GM21447 (cell line): Measurements from ENCODE around the gene C1QTNF2.
"Not testable (repeated sequence)": the region's sequence is repeated elsewhere in the genome, so short reads cannot be mapped to it uniquely, and the experiment has no call there.

Experiments used
- ATAC-seq: cut with Tn5 transposase; IDR thresholded peaks from one replicate; pipeline ENCODE4 v1.9.1; 2021; ENCODE audit not compliant: unreplicated experiment

The C1QTNF2 gene

DNA sequence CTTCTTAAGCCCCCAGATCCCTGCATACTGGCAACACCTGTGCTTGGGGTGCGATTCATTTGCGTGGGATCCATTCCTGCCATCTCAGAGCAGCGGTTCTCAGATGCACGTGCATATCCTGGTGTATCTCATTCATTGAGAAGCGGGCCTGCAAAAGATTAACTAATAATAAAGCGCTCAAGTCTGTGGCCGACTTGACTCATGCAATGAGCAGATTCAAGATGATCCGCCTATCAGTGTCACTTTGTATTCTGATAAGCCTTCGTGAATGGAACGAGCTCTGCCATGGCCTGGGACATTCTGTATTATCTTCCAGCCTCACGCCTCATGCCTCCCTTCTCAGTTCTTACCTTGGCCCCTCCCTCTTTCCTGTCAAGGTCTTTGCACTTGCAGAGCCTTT, 22.3 kb downstream of the C1QTNF2 start:
- ATAC-seq = no peak

DNA sequence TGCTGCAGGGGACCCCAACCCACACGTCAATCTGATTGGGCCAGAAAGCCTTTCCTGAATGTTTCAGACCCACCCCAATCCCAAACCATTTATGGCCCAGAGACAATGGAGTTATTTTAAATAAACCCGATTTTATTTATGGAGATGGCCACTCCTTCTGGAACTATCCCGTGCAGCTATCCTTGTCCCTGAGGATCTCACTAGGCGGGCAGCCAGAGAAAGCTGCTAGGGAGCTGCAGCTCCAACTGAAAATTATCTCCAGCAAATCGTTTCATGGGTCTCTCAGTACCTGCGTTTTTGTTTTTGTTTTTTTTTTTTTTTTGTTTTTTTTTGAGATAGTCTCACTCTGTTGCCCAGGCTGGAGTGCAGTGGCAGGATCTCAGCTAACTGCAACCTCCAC, 23.0 kb downstream of the C1QTNF2 start:
- no peak for ATAC-seq

- no peak for ATAC-seq
Observed at GRCh38 chr5:160342413-160342941, 27.9 kb downstream of the C1QTNF2 start.

GRCh38 chr5:160341309-160341870, 29.0 kb downstream of the C1QTNF2 start:
- ATAC-seq = no peak

- not testable (repeated sequence) for ATAC-seq
Observed at GRCh38 chr5:160340513-160340912, 29.9 kb downstream of the C1QTNF2 start.

DNA sequence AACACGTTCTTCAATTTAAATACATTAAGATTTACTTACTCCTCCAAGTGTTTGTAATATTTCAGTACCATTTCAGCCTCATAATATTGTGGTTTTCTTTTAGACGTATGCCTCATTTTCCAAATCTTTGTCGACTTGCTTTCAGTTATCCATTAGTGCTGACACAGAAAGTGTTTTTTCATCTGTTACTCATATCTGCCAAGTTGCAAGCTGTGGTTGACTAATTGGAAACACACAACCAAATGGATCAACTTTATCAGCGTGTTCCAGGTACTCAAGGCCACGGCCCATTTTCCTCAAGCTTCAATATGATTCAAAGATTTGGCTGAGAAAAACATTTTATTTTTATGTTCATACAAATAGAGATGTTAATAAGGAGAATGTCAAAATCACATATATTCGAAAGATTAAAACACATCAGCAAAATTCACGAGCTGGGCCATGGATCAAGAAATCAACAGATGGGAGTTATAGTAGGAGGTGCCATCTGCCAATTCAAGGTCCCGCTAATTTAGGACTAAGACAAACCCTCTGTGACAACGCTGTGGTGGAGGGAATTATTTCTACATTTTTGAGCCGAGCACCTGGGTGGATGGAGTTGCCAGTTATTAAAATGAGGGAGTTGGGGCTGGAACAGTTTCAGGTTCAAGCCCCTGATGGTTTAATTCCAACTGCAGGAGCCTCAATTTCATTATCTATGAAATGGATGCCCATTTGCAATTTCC, 30.9 kb downstream of the C1QTNF2 start:
- no peak for ATAC-seq

GRCh38 chr5:160334716-160335115, 35.7 kb downstream of the C1QTNF2 start:
- not testable (repeated sequence) for ATAC-seq

GRCh38 chr5:160333721-160334120, 36.7 kb downstream of the C1QTNF2 start:
- no peak for ATAC-seq

- no peak for ATAC-seq
Observed at GRCh38 chr5:160330212-160330611, 40.2 kb downstream of the C1QTNF2 start.

DNA sequence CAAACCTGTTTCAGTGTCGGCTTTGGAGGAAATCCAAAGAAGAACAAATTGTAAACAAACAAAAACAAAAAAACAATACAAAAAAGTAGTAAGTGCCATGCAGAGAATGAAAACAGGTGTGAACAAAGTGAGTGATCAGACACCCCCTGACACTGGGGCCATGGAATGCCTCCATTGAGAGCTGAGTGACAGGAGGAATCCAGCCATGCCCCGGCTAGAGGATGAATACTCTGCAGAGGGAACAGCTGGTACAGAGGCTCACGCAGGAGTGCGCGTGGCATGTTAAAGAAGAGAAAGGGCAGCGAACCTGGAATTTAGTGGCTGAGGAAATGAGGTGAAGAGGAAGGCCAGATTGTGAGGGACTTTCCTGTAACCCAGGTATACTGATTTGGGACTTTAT, 42.6 kb downstream of the C1QTNF2 start:
- no peak for ATAC-seq

GRCh38 chr5:160326981-160327380, 43.4 kb downstream of the C1QTNF2 start:
- no peak for ATAC-seq

DNA sequence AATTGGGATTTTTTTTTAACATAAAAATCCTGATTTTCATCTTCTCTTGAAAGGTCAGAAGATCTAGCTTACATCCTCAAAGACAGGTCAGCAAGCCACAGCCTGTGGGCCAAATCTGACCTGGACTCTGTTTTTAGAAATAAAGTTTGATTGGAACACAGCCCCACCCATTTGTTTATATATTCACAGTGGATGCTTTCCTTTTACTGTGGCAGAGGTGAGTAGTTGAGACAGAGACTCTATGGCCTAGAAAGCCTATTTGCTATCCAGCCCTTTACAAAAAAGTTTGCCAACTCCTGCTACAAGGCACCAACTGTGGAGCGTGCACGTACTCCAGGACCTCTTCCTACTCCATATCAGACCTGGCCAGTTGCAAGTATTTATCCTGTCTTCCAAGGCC, 44.7 kb downstream of the C1QTNF2 start:
- no peak for ATAC-seq

- ATAC-seq = no peak
Observed at GRCh38 chr5:160324886-160325285, 45.5 kb downstream of the C1QTNF2 start.

GRCh38 chr5:160318409-160318808, 52.0 kb downstream of the C1QTNF2 start:
- no peak for ATAC-seq

- no peak for ATAC-seq
Observed at GRCh38 chr5:160317434-160317833, 53.0 kb downstream of the C1QTNF2 start.

- no peak for ATAC-seq
Observed at GRCh38 chr5:160315968-160316367, 54.5 kb downstream of the C1QTNF2 start.

DNA sequence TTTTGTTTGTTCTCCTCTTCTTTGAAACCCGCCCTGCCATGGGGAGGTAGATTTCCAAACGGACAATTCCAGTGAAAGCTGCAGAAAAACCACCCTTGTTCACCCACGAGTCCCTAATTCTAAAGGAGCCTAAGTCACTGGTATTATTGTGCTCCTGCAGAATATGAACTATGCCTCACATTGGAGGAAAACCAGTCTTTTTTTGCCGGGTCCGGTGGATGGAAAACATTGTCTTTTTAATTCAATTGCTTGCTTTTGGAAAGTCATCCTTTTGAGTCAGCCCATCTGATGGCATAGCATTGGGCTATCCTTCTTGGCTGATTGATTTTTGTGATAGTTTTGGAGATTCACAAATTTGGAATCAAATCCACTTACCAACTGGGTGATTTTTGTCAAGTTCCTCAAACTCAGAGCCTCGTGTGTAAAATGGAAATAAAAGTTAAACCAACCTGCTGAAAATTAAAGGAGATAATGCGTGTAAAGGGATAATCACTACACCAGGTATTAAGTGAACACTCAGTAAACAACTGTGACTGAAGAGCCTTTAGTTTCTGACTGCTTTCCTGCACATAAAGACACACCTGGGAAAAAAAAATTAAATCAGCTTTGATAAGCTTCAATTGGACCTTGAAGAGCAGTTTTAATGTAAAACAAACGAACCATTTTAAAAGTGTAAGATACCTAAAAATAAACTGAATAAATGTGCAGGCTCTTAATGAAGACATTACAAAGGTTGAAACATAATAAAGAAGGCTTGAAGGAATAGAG, 57.3 kb downstream of the C1QTNF2 start:
- no peak for ATAC-seq

DNA sequence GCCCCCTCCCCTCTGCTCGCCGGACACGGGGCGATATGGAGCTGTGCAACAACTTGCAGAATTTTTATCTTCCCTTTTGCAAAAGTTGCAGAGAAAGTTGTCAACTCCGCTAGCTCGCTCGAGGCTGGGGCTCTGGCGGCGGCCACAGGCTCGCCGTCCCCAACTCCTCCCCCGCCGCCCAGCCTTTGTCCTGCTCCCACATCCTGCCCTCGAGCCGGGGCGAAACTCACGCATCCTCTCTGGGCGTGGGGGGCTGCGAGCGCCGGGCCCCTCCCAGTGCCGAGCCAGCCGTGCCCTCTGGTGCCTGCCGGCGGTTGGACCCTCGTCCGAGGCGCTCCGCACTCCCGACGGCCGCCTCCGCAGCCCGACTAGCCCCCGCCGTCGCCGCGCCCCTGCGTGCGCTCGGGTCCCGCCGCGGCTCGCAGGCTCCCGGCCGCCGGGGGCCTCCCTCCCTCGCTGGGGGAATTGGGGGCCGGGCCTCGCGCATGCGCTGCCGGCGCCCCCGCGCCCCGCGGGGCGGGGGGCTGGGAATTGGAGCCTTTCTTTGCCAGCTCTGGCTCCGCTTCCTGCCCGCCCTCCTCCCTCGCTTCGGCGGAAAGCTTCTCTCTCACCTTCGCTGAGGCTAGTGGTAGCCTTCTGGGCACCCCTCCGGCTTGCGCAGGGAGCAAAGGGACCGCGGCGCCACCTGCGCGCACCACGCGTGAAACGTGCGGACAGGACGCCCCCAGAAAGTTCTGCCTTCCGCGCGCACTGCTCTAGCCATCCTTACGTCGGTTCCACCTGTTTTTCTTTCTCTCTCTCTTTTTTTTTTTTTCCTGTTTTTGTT, 58.1 kb downstream of the C1QTNF2 start, which contains the start of gene CCNJL:
TSS of gene CCNJL (minus strand) at position 431 of the 826 bp plus-strand sequence. CDS start 641 bp downstream, outside the sequence.
- ATAC-seq = peak; percentile 53

DNA sequence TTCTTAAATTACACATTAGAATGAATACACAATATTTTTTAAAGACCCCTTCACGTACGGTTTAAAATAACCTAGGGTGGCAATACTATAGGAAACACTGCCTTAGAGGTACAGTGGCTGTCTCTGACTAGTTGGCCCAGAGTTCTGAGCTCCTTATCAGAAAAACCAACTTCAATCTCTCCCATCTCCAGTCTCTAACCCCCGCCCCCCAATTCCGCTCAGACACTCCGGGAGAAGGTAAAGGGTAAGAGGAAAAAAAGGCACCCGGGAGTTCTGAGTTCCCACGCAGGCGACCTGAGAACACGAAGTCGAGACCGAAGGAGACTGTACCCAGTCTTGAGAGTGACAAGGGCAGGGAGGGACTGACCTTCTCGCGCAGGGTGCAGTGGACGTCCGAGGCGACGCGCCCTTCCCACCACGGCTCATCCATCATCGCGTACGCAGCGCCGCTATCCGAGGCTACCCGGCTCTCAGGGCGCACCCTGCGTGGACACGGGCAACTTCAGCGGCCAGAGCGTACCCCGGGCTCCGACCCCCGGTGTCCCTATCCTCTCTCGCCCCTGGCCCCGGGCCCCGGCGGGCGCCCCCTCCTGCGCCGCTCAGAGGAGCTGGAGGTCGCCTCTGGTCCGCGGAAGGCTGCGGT, 58.8 kb downstream of the C1QTNF2 start:
- ATAC-seq = peak; percentile 14

GRCh38 chr5:160310552-160311295, 59.7 kb downstream of the C1QTNF2 start:
- ATAC-seq = no peak
